Peyer's patch (tissue), 4 donors: ENCODE measurements around the gene DRC3. TPM values are rescaled to one million over a fixed set of nuclear protein-coding genes. Genes with fewer than 3 reads are reported as not detected.
A peak's percentile ranks its signal among the peaks of the same experiment; 100 is the strongest.

Experiments
- DNase-seq, 3 donors: peaks; one replicate each; pipeline ENCODE4 v3.0.0-alpha.2; 2017 to 2019
- H3K27ac ChIP-seq, 4 donors: fragments of 200-600 bp; sonication (generic); one replicate each; pipeline ENCODE4 v1.5.1; 2016 to 2019
- H3K27me3 ChIP-seq, 2 donors: fragments of 200-600 bp; sonication (generic); one replicate each; pipeline ENCODE4 v1.5.1; 2019
- H3K36me3 ChIP-seq, 3 donors: fragments of 200-600 bp; sonication (generic); one replicate each; pipeline ENCODE4 v1.5.1; 2016 to 2019
- H3K4me1 ChIP-seq, 4 donors: fragments of 200-600 bp; sonication (generic); one replicate each; pipeline ENCODE4 v1.5.1; 2016 to 2019
- H3K4me3 ChIP-seq, 4 donors: fragments of 200-600 bp; sonication (generic); 1 replicate in 3 of 4; 2 replicates in 1 of 4; pipeline ENCODE4 v1.5.1; 2016 to 2019; ENCODE audit warnings: mild to moderate bottlenecking in 1 of 4
- H3K9me3 ChIP-seq, 4 donors: fragments of 200-600 bp; sonication (generic); one replicate each; pipeline ENCODE4 v1.5.1; 2016 to 2019; ENCODE audit warnings: mild to moderate bottlenecking in 1 of 4
- POLR2A ChIP-seq, 2 donors: fragments of 450-650 bp; IDR thresholded peaks; one replicate each; pipeline ENCODE4 v1.5.1; 2017; ENCODE audit warnings: antibody characterized with exemption in 2 of 2, mild to moderate bottlenecking in 2 of 2, moderate library complexity in 2 of 2
- total RNA-seq, 4 donors: library from RNA; depleted of rRNA; stranded (reverse); fragments of >200 nt; gene quantifications; one replicate each; pipeline ENCODE4 v1.1.0, GENCODE V29; 2016
- TF ChIP-seq, protein P1 (sequence below), 6 experiments: fragments of 450-650 bp in 4 of 6; fragments of 200-600 bp in 2 of 6; sonication (generic) in 1 of 6; IDR thresholded peaks; one replicate each; pipeline ENCODE4 v1.5.1; 2017 to 2019; ENCODE audit warnings: antibody characterized with exemption in 6 of 6, mild to moderate bottlenecking in 3 of 6, moderate library complexity in 1 of 6

Gene DRC3
- total RNA-seq, 4 donors from 2014 or later: 0.57 to 6.3 (median 5.8) TPM; not detected in 1

DNA sequence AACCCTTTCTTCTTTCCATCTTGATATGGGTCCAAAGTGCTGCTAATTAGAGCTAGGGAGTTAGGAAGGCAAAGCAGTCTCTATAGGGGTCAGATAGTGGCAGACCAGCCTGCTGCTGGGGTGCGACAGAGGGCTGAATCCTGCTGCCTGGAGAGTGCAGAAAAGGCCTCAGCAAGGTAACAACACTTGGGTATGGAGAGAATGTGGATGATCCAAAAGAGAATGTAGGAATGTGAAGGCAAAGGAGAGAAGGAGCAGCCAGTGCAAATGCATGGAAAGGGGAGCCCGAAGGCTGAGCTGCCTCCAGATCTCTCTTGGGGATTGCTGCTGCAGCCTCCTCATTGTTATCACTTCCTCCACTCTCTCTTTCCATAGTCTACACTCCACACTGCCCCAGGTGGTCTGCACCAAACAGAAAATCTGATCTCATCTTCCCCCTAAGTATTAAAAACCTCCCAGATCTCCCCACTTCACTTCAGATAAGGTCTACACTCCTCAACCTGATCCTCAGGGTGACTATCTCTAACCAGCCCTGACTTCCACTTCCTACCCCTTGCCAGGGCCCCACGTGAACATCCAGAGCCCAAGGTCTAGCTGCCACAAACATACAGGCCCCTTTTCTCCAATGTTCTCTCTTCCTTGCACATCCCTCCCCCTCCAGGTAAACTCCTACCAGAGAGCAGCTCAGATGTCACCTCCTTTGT is 29.2 kb upstream of the DRC3 start:
- Histone ChIP-seq H3K4me1 (peaks cover 0 to 57% (median under 1%) of the 10 kb centered on the region in 4 donors), H3K27ac (peak overlapping the region in 1 of 4 donors; percentile 35), H3K27me3 (no peaks in the 10 kb centered on the region), H3K36me3 (no peaks in the 10 kb centered on the region), H3K4me3 (no peak overlapping the region), H3K9me3 (no peaks in the 10 kb centered on the region)
- no peak for DNase-seq
- TF ChIP-seq, protein P1, sequence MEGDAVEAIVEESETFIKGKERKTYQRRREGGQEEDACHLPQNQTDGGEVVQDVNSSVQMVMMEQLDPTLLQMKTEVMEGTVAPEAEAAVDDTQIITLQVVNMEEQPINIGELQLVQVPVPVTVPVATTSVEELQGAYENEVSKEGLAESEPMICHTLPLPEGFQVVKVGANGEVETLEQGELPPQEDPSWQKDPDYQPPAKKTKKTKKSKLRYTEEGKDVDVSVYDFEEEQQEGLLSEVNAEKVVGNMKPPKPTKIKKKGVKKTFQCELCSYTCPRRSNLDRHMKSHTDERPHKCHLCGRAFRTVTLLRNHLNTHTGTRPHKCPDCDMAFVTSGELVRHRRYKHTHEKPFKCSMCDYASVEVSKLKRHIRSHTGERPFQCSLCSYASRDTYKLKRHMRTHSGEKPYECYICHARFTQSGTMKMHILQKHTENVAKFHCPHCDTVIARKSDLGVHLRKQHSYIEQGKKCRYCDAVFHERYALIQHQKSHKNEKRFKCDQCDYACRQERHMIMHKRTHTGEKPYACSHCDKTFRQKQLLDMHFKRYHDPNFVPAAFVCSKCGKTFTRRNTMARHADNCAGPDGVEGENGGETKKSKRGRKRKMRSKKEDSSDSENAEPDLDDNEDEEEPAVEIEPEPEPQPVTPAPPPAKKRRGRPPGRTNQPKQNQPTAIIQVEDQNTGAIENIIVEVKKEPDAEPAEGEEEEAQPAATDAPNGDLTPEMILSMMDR (IDR thresholded peaks at IDR 0.05): no peak
- TF ChIP-seq POLR2A (IDR thresholded peaks at IDR 0.05): no peak

DNA sequence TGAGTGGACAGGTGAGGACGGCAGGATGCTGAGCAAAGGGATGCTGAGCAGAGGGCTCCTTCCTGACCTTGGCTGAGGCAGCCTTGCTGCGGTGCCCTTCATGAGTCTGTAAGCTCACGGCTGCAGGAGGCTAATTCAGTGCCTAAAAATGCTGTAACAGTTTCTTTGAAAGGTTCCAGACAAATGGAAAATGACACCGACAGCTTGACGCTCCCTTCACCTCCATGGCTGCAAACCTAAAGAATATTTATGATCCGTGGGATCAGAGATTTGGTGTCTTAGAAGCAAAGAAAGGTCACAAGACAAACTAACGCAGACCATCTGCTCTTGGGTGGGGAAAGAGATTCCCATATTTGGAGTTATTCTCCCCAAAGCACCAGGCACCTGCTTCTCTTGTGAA is 28.4 kb upstream of the DRC3 start:
- DNase-seq: no peak
- no peaks in the 10 kb centered on the region for H3K27me3 ChIP-seq
- no peak for TF ChIP-seq POLR2A (IDR thresholded peaks at IDR 0.05)
- TF ChIP-seq, protein P1 (IDR thresholded peaks at IDR 0.05): no peak
- no peaks in the 10 kb centered on the region for H3K36me3 ChIP-seq
- H3K27ac ChIP-seq: no peak overlapping the region
- H3K4me3 ChIP-seq: no peak overlapping the region
- peaks cover 0 to 50% (median 0%) of the 10 kb centered on the region in 4 donors for H3K4me1 ChIP-seq
- no peaks in the 10 kb centered on the region for H3K9me3 ChIP-seq

- Histone ChIP-seq H3K27ac (no peak overlapping the region), H3K4me1 (peaks cover 0 to 50% (median 0%) of the 10 kb centered on the region in 4 donors)
- TF ChIP-seq, protein P1 (IDR thresholded peaks at IDR 0.05): no peak
- TF ChIP-seq POLR2A (IDR thresholded peaks at IDR 0.05): no peak
Observed at GRCh38 chr17:17944743-17945142, 27.9 kb upstream of the DRC3 start.

DNA sequence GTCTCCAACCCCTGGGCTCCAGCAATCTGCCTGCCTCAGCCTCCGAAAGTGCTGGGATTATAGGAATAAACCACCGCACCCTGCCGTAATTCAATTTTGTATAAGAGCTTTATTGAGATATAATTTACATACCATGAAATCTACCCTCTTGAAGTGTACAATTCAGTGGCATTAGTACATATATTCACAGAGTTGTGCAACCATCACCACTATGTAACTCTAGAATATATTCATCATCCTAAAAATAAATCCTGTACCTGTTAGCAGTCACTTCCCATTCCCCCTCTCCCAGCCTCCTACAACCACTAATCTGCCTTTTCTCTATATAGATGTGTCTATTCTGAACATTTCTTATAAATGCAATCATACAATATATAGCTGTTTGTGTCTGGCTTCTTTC is 26.6 kb upstream of the DRC3 start:
- H3K4me1 ChIP-seq: peaks cover 0 to 39% (median 0%) of the 10 kb centered on the region in 4 donors
- no peak for TF ChIP-seq POLR2A (IDR thresholded peaks at IDR 0.05)
- TF ChIP-seq, protein P1 (IDR thresholded peaks at IDR 0.05): no peak

More at GRCh38 chr17:17944743-17945142, 27.9 kb upstream of the DRC3 start:
- Histone ChIP-seq H3K4me3 (no peak overlapping the region), H3K9me3 (no peaks in the 10 kb centered on the region), H3K36me3 (no peaks in the 10 kb centered on the region), H3K27me3 (no peaks in the 10 kb centered on the region)
- DNase-seq: no peak

GRCh38 chr17:17947309-17947708 is 25.4 kb upstream of the DRC3 start:
- Histone ChIP-seq H3K27ac (no peak overlapping the region), H3K4me1 (peaks cover 0 to 27% (median 0%) of the 10 kb centered on the region in 4 donors), H3K27me3 (no peaks in the 10 kb centered on the region), H3K36me3 (no peaks in the 10 kb centered on the region), H3K4me3 (no peak overlapping the region), H3K9me3 (no peaks in the 10 kb centered on the region)
- no peak for DNase-seq
- TF ChIP-seq, protein P1 (IDR thresholded peaks at IDR 0.05): no peak
- no peak for TF ChIP-seq POLR2A (IDR thresholded peaks at IDR 0.05)

More for the DNA sequence above, 26.6 kb upstream of the DRC3 start:
- Histone ChIP-seq H3K27me3 (no peaks in the 10 kb centered on the region), H3K27ac (no peak overlapping the region), H3K4me3 (no peak overlapping the region), H3K36me3 (no peaks in the 10 kb centered on the region), H3K9me3 (no peaks in the 10 kb centered on the region)
- DNase-seq: no peak
